GM12801 (cell line): ENCODE data around the gene OR2J2.

Source experiments
- TF ChIP-seq, protein P1 (sequence below): IDR thresholded peaks from one replicate; pipeline ENCODE4 v1.5.1; 2011; ENCODE audit warnings: control low read depth; ENCODE audit not compliant: insufficient read length; ENCODE audit errors: extremely low read depth

Gene OR2J2

GRCh38 chr6:29147074-29147473 is 23.6 kb upstream of the OR2J2 start:
- TF ChIP-seq, protein P1, sequence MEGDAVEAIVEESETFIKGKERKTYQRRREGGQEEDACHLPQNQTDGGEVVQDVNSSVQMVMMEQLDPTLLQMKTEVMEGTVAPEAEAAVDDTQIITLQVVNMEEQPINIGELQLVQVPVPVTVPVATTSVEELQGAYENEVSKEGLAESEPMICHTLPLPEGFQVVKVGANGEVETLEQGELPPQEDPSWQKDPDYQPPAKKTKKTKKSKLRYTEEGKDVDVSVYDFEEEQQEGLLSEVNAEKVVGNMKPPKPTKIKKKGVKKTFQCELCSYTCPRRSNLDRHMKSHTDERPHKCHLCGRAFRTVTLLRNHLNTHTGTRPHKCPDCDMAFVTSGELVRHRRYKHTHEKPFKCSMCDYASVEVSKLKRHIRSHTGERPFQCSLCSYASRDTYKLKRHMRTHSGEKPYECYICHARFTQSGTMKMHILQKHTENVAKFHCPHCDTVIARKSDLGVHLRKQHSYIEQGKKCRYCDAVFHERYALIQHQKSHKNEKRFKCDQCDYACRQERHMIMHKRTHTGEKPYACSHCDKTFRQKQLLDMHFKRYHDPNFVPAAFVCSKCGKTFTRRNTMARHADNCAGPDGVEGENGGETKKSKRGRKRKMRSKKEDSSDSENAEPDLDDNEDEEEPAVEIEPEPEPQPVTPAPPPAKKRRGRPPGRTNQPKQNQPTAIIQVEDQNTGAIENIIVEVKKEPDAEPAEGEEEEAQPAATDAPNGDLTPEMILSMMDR, result no peak

GRCh38 chr6:29153083-29153482 is 17.6 kb upstream of the OR2J2 start:
- TF ChIP-seq, protein P1, result no peak

GRCh38 chr6:29171736-29172135 is 1.0 kb downstream of the OR2J2 start:
- TF ChIP-seq, protein P1, result no peak

DNA sequence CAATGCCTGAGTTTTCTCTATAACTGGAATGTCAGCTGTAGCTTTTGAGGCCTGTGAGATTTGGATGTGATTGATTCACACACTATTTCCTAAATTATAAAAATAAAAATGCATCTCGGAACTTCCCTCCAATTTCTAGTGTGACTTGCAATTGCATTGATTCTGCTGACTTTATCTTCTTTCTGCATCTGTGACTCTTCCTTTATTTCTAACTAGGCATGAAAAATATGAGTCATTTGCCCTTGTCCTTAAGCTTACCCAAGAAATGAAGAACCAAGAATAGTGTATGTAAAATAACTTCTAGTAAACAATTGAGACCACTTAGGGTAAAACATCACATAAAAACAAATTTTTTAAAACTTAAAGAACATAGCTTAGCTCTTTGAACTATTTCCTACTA is 12.9 kb downstream of the OR2J2 start:
- TF ChIP-seq, protein P1, result no peak

DNA sequence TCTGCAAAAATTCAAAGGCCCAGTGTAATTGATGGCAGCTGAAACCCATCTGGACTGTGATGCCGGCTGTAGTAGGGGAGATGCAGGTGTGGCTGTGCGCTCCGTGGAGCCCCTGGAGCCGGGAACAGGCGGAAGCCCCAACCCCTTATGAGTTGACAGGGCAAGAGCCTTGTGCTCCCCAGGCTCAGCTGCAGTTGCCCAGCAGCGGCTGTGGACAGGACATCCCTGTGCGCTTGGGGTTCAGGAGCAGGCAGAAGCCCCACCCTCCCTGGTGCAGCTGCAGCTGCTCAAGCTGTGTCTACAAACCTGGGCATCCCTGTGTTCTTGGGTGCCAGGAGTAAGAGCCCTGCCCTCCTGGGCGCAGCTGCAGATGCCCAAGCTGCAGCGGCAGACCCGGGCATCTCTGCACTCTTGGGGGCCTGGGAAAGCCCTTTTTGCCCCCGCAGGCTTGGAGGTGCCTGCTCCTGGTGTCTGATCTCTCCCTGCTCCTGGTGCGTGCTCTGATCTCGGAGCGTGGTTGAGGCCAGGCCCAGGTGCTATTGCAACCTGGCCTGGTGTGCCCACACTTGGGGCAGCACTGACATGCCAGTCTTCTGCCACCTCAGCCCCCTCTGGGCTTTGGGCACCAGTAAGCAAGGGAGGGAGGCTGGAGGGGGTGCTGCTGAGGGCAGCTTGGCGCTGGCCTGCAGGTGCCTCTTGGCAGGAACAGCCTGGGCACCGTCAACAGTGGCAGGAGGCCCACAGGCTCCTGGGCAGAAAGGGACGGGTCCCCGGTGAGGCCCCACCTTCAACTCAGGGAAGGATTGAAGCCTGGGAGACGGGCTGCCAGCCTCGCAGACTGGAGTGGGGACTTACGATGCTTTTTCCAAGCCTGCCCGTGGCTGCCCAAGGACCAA is 30.3 kb downstream of the OR2J2 start:
- TF ChIP-seq, protein P1, result no peak

- TF ChIP-seq, protein P1, result no peak
Measured at GRCh38 chr6:29201966-29202365, 31.3 kb downstream of the OR2J2 start.

GRCh38 chr6:29211488-29211887 is 40.8 kb downstream of the OR2J2 start:
- TF ChIP-seq, protein P1, result no peak
